Effector memory CD8-positive, alpha-beta T cell (primary cell): Measurements from ENCODE around the gene EMC7.
"Not testable (repeated sequence)": the region's sequence is repeated elsewhere in the genome, so short reads cannot be mapped to it uniquely, and the experiment has no call there.

Experiments used
- ATAC-seq: fragments of 150-1000 bp; cut with Tn5 transposase; replicated peaks from 2 replicates; pipeline ENCODE4 v1.10.0; 2021; ENCODE audit warnings: mild to moderate bottlenecking, moderate library complexity
- DNase-seq, 3 experiments: peaks; one replicate each; pipeline ENCODE4 v3.0.0; 2021
- H3K27ac Mint-ChIP-seq, 2 donors: one replicate each; pipeline ENCODE4 v1.8.0; 2022; ENCODE audit warnings: mild to moderate bottlenecking in 2 of 2, mixed read lengths in 2 of 2, moderate library complexity in 2 of 2
- H3K27me3 Mint-ChIP-seq, 2 donors: one replicate each; pipeline ENCODE4 v1.8.0; 2022; ENCODE audit warnings: mixed read lengths in 2 of 2
- H3K36me3 Mint-ChIP-seq: one replicate; pipeline ENCODE4 v1.8.0; 2022; ENCODE audit warnings: mild to moderate bottlenecking, moderate library complexity, mixed read lengths; ENCODE audit not compliant: insufficient read depth
- H3K4me1 Mint-ChIP-seq, 2 donors: one replicate each; pipeline ENCODE4 v1.8.0; 2022; ENCODE audit warnings: low read depth in 2 of 2, mixed read lengths in 2 of 2
- H3K4me3 Mint-ChIP-seq, 2 donors: one replicate each; pipeline ENCODE4 v1.8.0; 2022; ENCODE audit warnings: mild to moderate bottlenecking in 2 of 2, mixed read lengths in 2 of 2, moderate library complexity in 2 of 2
- H3K9me3 Mint-ChIP-seq, 2 donors: one replicate each; pipeline ENCODE4 v1.8.0; 2022; ENCODE audit warnings: mixed read lengths in 2 of 2

Gene EMC7

GRCh38 chr15:34065941-34066340 lies 35.7 kb downstream of the EMC7 start:
- ATAC-seq (no peak), DNase-seq (no peak)
- no peaks in the 10 kb centered on the region for H3K27me3 Mint-ChIP-seq
- H3K9me3 Mint-ChIP-seq, result no peaks in the 10 kb centered on the region
- H3K4me1 Mint-ChIP-seq, result peaks cover 5 to 6% of the 10 kb centered on the region in 2 donors
- no peak overlapping the region for H3K4me3 Mint-ChIP-seq
- H3K27ac Mint-ChIP-seq, result no peak overlapping the region
- peaks cover 3% of the 10 kb centered on the region for H3K36me3 Mint-ChIP-seq

GRCh38 chr15:34065261-34065660 lies 36.4 kb downstream of the EMC7 start:
- Mint-ChIP-seq H3K27ac (peak overlapping the region in 1 of 2 donors; percentile 40), H3K36me3 (peaks cover 3% of the 10 kb centered on the region), H3K27me3 (no peaks in the 10 kb centered on the region), H3K9me3 (no peaks in the 10 kb centered on the region), H3K4me3 (no peak overlapping the region), H3K4me1 (peaks cover 5 to 6% of the 10 kb centered on the region in 2 donors)
- DNase-seq, result no peak
- no peak for ATAC-seq

GRCh38 chr15:34064438-34064837 lies 37.2 kb downstream of the EMC7 start:
- no peaks in the 10 kb centered on the region for H3K9me3 Mint-ChIP-seq
- DNase-seq (no peak), ATAC-seq (no peak)
- H3K4me3 Mint-ChIP-seq, result no peak overlapping the region
- peak overlapping the region in 1 of 2 donors; percentile 40 for H3K27ac Mint-ChIP-seq
- no peaks in the 10 kb centered on the region for H3K27me3 Mint-ChIP-seq
- H3K36me3 Mint-ChIP-seq, result peaks cover 3% of the 10 kb centered on the region
- peaks cover 5 to 6% of the 10 kb centered on the region in 2 donors for H3K4me1 Mint-ChIP-seq

GRCh38 chr15:34059946-34060345 lies 41.7 kb downstream of the EMC7 start:
- Mint-ChIP-seq H3K27me3 (no peaks in the 10 kb centered on the region), H3K27ac (no peak overlapping the region), H3K9me3 (no peaks in the 10 kb centered on the region), H3K4me1 (peaks cover 5 to 6% of the 10 kb centered on the region in 2 donors), H3K4me3 (no peak overlapping the region), H3K36me3 (no peaks in the 10 kb centered on the region)
- ATAC-seq (no peak), DNase-seq (no peak)

- ATAC-seq (no peak), DNase-seq (no peak)
- no peak overlapping the region for H3K27ac Mint-ChIP-seq
- no peaks in the 10 kb centered on the region for H3K9me3 Mint-ChIP-seq
- peaks cover 5 to 6% of the 10 kb centered on the region in 2 donors for H3K4me1 Mint-ChIP-seq
- H3K27me3 Mint-ChIP-seq, result no peaks in the 10 kb centered on the region
- no peak overlapping the region for H3K4me3 Mint-ChIP-seq
- no peaks in the 10 kb centered on the region for H3K36me3 Mint-ChIP-seq
These were observed 42.2 kb downstream of the EMC7 start for GRCh38 chr15:34059476-34059875.

- no peak overlapping the region for H3K4me3 Mint-ChIP-seq
- H3K27me3 Mint-ChIP-seq, result peaks cover 0 to under 1% of the 10 kb centered on the region in 2 donors
- H3K4me1 Mint-ChIP-seq, result peaks cover 3% of the 10 kb centered on the region in 2 donors
- DNase-seq (no peak), ATAC-seq (no peak)
- H3K9me3 Mint-ChIP-seq, result no peaks in the 10 kb centered on the region
- H3K36me3 Mint-ChIP-seq, result no peaks in the 10 kb centered on the region
- H3K27ac Mint-ChIP-seq, result no peak overlapping the region
These were observed 44.8 kb downstream of the EMC7 start for GRCh38 chr15:34056911-34057310.

GRCh38 chr15:34055868-34056595 lies 45.6 kb downstream of the EMC7 start:
- ATAC-seq, result no peak
- H3K27me3 Mint-ChIP-seq, result peaks cover 5 to 9% of the 10 kb centered on the region in 2 donors
- peaks cover 2 to 9% of the 10 kb centered on the region in 2 donors for H3K9me3 Mint-ChIP-seq
- H3K36me3 Mint-ChIP-seq, result no peaks in the 10 kb centered on the region
- no peak overlapping the region for H3K27ac Mint-ChIP-seq
- H3K4me3 Mint-ChIP-seq, result no peak overlapping the region
- no peaks in the 10 kb centered on the region for H3K4me1 Mint-ChIP-seq
- no peak for DNase-seq

- Mint-ChIP-seq H3K36me3 (no peaks in the 10 kb centered on the region), H3K27me3 (peaks cover 11 to 13% of the 10 kb centered on the region in 2 donors), H3K9me3 (peaks cover 9 to 18% of the 10 kb centered on the region in 2 donors), H3K4me1 (no peaks in the 10 kb centered on the region), H3K4me3 (no peak overlapping the region), H3K27ac (no peak overlapping the region)
- ATAC-seq (no peak), DNase-seq (no peak)
These were observed 47.5 kb downstream of the EMC7 start for GRCh38 chr15:34054081-34054707.

GRCh38 chr15:34050385-34050784 lies 51.3 kb downstream of the EMC7 start:
- not testable (repeated sequence) for H3K27ac Mint-ChIP-seq, H3K4me1 Mint-ChIP-seq, ATAC-seq, H3K4me3 Mint-ChIP-seq, DNase-seq, H3K36me3 Mint-ChIP-seq
- Mint-ChIP-seq H3K27me3 (peaks cover 11 to 13% of the 10 kb centered on the region in 2 donors), H3K9me3 (peaks cover 9 to 18% of the 10 kb centered on the region in 2 donors)

GRCh38 chr15:34049112-34049511 lies 52.5 kb downstream of the EMC7 start:
- Mint-ChIP-seq H3K9me3 (peaks cover 9 to 18% of the 10 kb centered on the region in 2 donors), H3K36me3 (no peaks in the 10 kb centered on the region), H3K4me3 (no peak overlapping the region), H3K4me1 (no peaks in the 10 kb centered on the region), H3K27me3 (peaks cover 11 to 13% of the 10 kb centered on the region in 2 donors), H3K27ac (no peak overlapping the region)
- no peak for ATAC-seq
- no peak for DNase-seq

- Mint-ChIP-seq H3K27me3 (peaks cover 11 to 13% of the 10 kb centered on the region in 2 donors), H3K9me3 (peaks cover 9 to 18% of the 10 kb centered on the region in 2 donors), H3K4me3 (no peak overlapping the region), H3K36me3 (no peaks in the 10 kb centered on the region), H3K27ac (no peak overlapping the region), H3K4me1 (no peaks in the 10 kb centered on the region)
- DNase-seq (no peak), ATAC-seq (no peak)
These were observed 53.5 kb downstream of the EMC7 start for GRCh38 chr15:34047893-34048775.

- ATAC-seq (no peak), DNase-seq (no peak)
- H3K36me3 Mint-ChIP-seq, result no peaks in the 10 kb centered on the region
- no peaks in the 10 kb centered on the region for H3K4me1 Mint-ChIP-seq
- H3K4me3 Mint-ChIP-seq, result no peak overlapping the region
- H3K27ac Mint-ChIP-seq, result no peak overlapping the region
- peaks cover 9 to 15% of the 10 kb centered on the region in 2 donors for H3K9me3 Mint-ChIP-seq
- H3K27me3 Mint-ChIP-seq, result peaks cover 9 to 11% of the 10 kb centered on the region in 2 donors
These were observed 55.1 kb downstream of the EMC7 start for GRCh38 chr15:34046471-34047145.

GRCh38 chr15:34043813-34044212 lies 57.8 kb downstream of the EMC7 start:
- Mint-ChIP-seq H3K27ac (no peak overlapping the region), H3K4me1 (peaks cover 3 to 10% of the 10 kb centered on the region in 2 donors), H3K9me3 (no peaks in the 10 kb centered on the region), H3K27me3 (no peaks in the 10 kb centered on the region), H3K4me3 (no peak overlapping the region), H3K36me3 (no peaks in the 10 kb centered on the region)
- no peak for DNase-seq
- no peak for ATAC-seq
